HG02623 (cell line): ENCODE data around the gene BTF3L4.

Experiments used
- ATAC-seq: cut with Tn5 transposase; IDR thresholded peaks from one replicate; pipeline ENCODE4 v1.9.1; 2021; ENCODE audit warnings: moderate library complexity; ENCODE audit not compliant: unreplicated experiment

BTF3L4 gene

GRCh38 chr1:52122384-52122783, 66.3 kb downstream of the BTF3L4 start:
- ATAC-seq: no peak

DNA sequence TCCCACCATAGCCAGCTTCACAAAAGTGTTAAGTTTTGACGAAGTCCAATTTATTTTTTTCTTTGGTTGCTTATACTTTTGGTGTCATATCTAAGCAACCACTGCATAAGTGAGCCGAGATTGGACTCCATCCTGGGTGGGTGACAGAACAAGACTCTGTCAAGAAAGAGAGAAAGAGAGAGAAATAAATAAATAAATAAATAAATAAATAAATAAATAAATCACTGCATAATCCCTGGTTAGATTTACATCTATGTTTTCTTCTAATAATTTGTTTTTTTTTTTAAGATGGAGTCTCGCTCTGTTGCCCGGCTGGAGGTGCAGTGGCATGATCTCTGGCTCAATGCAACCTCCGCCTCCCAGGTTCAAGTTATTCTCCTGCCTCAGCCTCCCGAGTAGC, 67.5 kb downstream of the BTF3L4 start:
- no peak for ATAC-seq

DNA sequence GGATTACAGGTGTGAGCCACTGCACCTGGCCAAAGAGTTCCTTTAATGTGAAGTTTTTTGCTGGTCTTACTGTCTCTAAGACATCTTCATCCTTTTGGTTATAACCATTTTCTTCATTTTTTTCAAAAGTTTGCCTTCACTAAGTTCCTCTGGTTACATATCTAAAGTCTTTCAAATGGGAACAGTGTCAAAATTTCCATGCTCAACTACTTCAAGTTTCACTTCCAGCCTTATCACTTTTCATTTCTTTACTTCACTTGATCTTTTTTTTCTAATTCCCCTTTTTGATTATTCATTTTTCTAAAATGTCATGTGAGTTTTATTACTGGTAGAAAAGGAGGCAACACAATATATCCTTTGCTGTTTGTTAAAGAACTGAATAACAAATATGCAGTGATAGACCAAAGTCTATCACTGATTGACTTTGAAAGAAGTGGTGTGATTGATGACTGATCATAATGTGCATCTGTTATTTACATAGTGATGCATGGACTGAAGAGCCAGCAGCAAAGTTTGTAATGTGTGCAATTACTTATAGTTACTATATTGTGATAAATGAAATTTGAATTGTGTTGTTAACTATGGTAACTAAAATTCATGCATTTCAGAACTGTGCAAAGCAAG, 69.8 kb downstream of the BTF3L4 start:
- ATAC-seq: no peak

- no peak for ATAC-seq
Observed at GRCh38 chr1:52127181-52128180, 71.4 kb downstream of the BTF3L4 start.

DNA sequence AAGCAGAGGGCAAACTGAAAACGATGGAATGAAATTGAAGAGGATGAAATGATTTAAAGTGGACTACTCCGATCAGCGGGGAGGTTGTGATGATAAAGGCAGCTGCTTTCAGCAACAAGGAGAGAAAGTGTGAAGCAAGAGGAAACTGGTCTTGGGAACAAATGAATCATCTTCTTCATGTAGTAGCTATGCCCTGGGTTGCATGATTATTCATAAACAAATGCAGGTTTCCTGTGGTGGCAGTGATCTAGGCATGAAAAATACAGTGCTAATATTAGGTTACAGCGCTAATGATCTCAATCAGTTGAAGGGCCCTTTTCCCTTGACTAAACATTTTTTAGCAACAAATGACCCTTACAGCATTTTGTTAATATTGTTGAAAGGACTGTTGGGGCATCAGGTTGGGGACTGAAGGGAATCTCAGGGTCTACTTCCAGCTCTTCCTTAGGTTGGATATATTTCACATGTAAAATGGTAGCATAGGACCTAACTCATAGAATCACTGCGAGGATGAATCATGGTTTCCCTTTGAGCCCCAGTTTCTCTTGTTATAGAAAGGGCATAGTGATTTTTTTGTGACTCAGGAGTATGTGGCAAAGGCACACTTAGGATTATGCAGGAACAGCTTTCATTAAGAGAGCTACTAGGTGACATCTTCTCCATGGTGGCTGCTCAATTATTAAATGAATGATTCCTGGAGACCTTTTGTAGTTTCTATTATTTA, 83.9 kb downstream of the BTF3L4 start:
- no peak for ATAC-seq
